ENCODE measurements around the gene RBMS1. TPM values are rescaled to one million over a fixed set of nuclear protein-coding genes. Genes with fewer than 3 reads are reported as not detected.

Gene RBMS1
- polyA plus RNA-seq, 1 donor (not counting 4 experiments of a cell fraction or from before 2014, with no cell fraction given) = 89.1 TPM

GRCh38 chr2:160510617-160511016, 17.0 kb upstream of the RBMS1 start:
- no peak overlapping the region for H3K4me2 ChIP-seq (ENCODE audit: control insufficient read depth, extremely low read depth, insufficient read depth, low read depth, low read length)
- H3K4me1 ChIP-seq (ENCODE audit: control insufficient read depth, extremely low read depth, insufficient read depth, low read length) = peaks cover under 1% of the 10 kb centered on the region
- no peak overlapping the region for H3K27ac ChIP-seq (ENCODE audit: control insufficient read depth, insufficient read depth, low read length)
- dilution Hi-C loops (cut with MboI; ENCODE audit: extremely low pct_ligation_motif_present, low sequenced_read_pairs) = no loop called here
- H3K9me1 ChIP-seq (ENCODE audit: control insufficient read depth, extremely low read depth, insufficient read depth, low read length) = no peaks in the 10 kb centered on the region
- no peak overlapping the region for H2AFZ ChIP-seq (ENCODE audit: control insufficient read depth, low read length)
- no peaks in the 10 kb centered on the region for H4K20me1 ChIP-seq (ENCODE audit: control insufficient read depth, extremely low read depth, insufficient read depth, low read length)
- H3K4me3 ChIP-seq (ENCODE audit: control insufficient read depth in 2 of 3, extremely low read depth in 1 of 3, insufficient read depth in 2 of 3, low read depth in 1 of 3, low read length in 3 of 3) = no peak overlapping the region
- H3K36me3 ChIP-seq (ENCODE audit: control insufficient read depth in 2 of 2, extremely low read depth in 1 of 2, insufficient read depth in 2 of 2, low read length in 2 of 2) = no peaks in the 10 kb centered on the region
- no peak for FAIRE-seq
- TF ChIP-seq CTCF (optimal IDR thresholded peaks at IDR 0.05 in 1 of 3, IDR thresholded peaks at IDR 0.05 in 1 of 3, conservative IDR thresholded peaks at IDR 0.05 in 1 of 3; ENCODE audit: extremely low read depth in 1 of 3, insufficient read depth in 2 of 3, low read length in 3 of 3) (no peak), EZH2 (IDR thresholded peaks at IDR 0.05; ENCODE audit: low read length) (no peak)
- no peaks in the 10 kb centered on the region for H3K9me3 ChIP-seq (ENCODE audit: control insufficient read depth, low read depth, low read length)
- H3K9ac ChIP-seq (ENCODE audit: control insufficient read depth, extremely low read depth, insufficient read depth, low read length) = no peak overlapping the region
- no peak for DNase-seq (ENCODE audit: low read depth, low spot score)
- no peaks in the 10 kb centered on the region for H3K27me3 ChIP-seq (ENCODE audit: control insufficient read depth, extremely low read depth, insufficient read depth, low read length)
- H3K79me2 ChIP-seq (ENCODE audit: control insufficient read depth, insufficient read depth, low read length) = no peaks in the 10 kb centered on the region

- TF ChIP-seq CTCF (optimal IDR thresholded peaks at IDR 0.05 in 1 of 3, IDR thresholded peaks at IDR 0.05 in 1 of 3, conservative IDR thresholded peaks at IDR 0.05 in 1 of 3; ENCODE audit: extremely low read depth in 1 of 3, insufficient read depth in 2 of 3, low read length in 3 of 3) (no peak), EZH2 (IDR thresholded peaks at IDR 0.05; ENCODE audit: low read length) (no peak)
- Histone ChIP-seq H3K4me2 (ENCODE audit: control insufficient read depth, extremely low read depth, insufficient read depth, low read depth, low read length) (no peak overlapping the region), H3K9me1 (ENCODE audit: control insufficient read depth, extremely low read depth, insufficient read depth, low read length) (no peaks in the 10 kb centered on the region), H3K27ac (ENCODE audit: control insufficient read depth, insufficient read depth, low read length) (no peak overlapping the region), H3K4me1 (ENCODE audit: control insufficient read depth, extremely low read depth, insufficient read depth, low read length) (peaks cover 7% of the 10 kb centered on the region), H3K9ac (ENCODE audit: control insufficient read depth, extremely low read depth, insufficient read depth, low read length) (no peak overlapping the region), H3K36me3 (ENCODE audit: control insufficient read depth in 2 of 2, extremely low read depth in 1 of 2, insufficient read depth in 2 of 2, low read length in 2 of 2) (no peaks in the 10 kb centered on the region), H3K9me3 (ENCODE audit: control insufficient read depth, low read depth, low read length) (no peaks in the 10 kb centered on the region), H3K79me2 (ENCODE audit: control insufficient read depth, insufficient read depth, low read length) (no peaks in the 10 kb centered on the region), H3K27me3 (ENCODE audit: control insufficient read depth, extremely low read depth, insufficient read depth, low read length) (no peaks in the 10 kb centered on the region), H2AFZ (ENCODE audit: control insufficient read depth, low read length) (no peak overlapping the region), H4K20me1 (ENCODE audit: control insufficient read depth, extremely low read depth, insufficient read depth, low read length) (no peaks in the 10 kb centered on the region), H3K4me3 (ENCODE audit: control insufficient read depth in 2 of 3, extremely low read depth in 1 of 3, insufficient read depth in 2 of 3, low read depth in 1 of 3, low read length in 3 of 3) (no peak overlapping the region)
- dilution Hi-C loops (cut with MboI; ENCODE audit: extremely low pct_ligation_motif_present, low sequenced_read_pairs) = no loop called here
- FAIRE-seq (no peak), DNase-seq (ENCODE audit: low read depth, low spot score) (no peak)
These were observed 15.4 kb upstream of the RBMS1 start for GRCh38 chr2:160509016-160509415.

All from keratinocyte (primary cell).